ENCODE results near the gene MAN1C1.
A peak's percentile ranks its signal among the peaks of the same experiment; 100 is the strongest.
"Not testable (repeated sequence)": the region's sequence is repeated elsewhere in the genome, so short reads cannot be mapped to it uniquely, and the experiment has no call there.

Gene MAN1C1

GRCh38 chr1:25687221-25688017, 70.8 kb downstream of the MAN1C1 start:
- no peak overlapping the region for H3K4me3 ChIP-seq (ENCODE audit: low read length)
- no peak for DNase-seq (ENCODE audit: low read depth, low spot score)

- DNase-seq (ENCODE audit: low read depth, low spot score) = no peak
- H3K4me3 ChIP-seq (ENCODE audit: low read length) = no peak overlapping the region
Observed at GRCh38 chr1:25688390-25689119, 72.0 kb downstream of the MAN1C1 start.

GRCh38 chr1:25689686-25690381, 73.2 kb downstream of the MAN1C1 start:
- peak; percentile 60 for DNase-seq (ENCODE audit: low read depth, low spot score)
- H3K4me3 ChIP-seq (ENCODE audit: low read length) = no peak overlapping the region

- no peak overlapping the region for H3K4me3 ChIP-seq (ENCODE audit: low read length)
- DNase-seq (ENCODE audit: low read depth, low spot score) = no peak
Observed at GRCh38 chr1:25690396-25690956, 73.9 kb downstream of the MAN1C1 start.

GRCh38 chr1:25691211-25691610, 74.6 kb downstream of the MAN1C1 start:
- no peak for DNase-seq (ENCODE audit: low read depth, low spot score)
- H3K4me3 ChIP-seq (ENCODE audit: low read length) = no peak overlapping the region

- DNase-seq (ENCODE audit: low read depth, low spot score) = no peak
- no peak overlapping the region for H3K4me3 ChIP-seq (ENCODE audit: low read length)
Observed at GRCh38 chr1:25692560-25692959, 76.0 kb downstream of the MAN1C1 start.

- no peak for DNase-seq (ENCODE audit: low read depth, low spot score)
Observed at GRCh38 chr1:25694167-25695007, 77.8 kb downstream of the MAN1C1 start.

GRCh38 chr1:25695090-25695770, 78.6 kb downstream of the MAN1C1 start:
- H3K4me3 ChIP-seq (ENCODE audit: low read length) = no peak overlapping the region
- DNase-seq (ENCODE audit: low read depth, low spot score) = no peak

More at GRCh38 chr1:25694167-25695007, 77.8 kb downstream of the MAN1C1 start:
- no peak overlapping the region for H3K4me3 ChIP-seq (ENCODE audit: low read length)

- no peak for DNase-seq (ENCODE audit: low read depth, low spot score)
- H3K4me3 ChIP-seq (ENCODE audit: low read length) = no peak overlapping the region
Observed at GRCh38 chr1:25695771-25696311, 79.2 kb downstream of the MAN1C1 start.

- H3K4me3 ChIP-seq (ENCODE audit: low read length); DNase-seq (ENCODE audit: low read depth, low spot score): not testable (repeated sequence)
Observed at GRCh38 chr1:25696643-25697042, 80.1 kb downstream of the MAN1C1 start.

- H3K4me3 ChIP-seq (ENCODE audit: low read length) = no peak overlapping the region
- peak; percentile 19 for DNase-seq (ENCODE audit: low read depth, low spot score)
Observed at GRCh38 chr1:25697435-25698217, 81.0 kb downstream of the MAN1C1 start.

GRCh38 chr1:25698252-25698651, 81.7 kb downstream of the MAN1C1 start:
- H3K4me3 ChIP-seq (ENCODE audit: low read length) = no peak overlapping the region
- DNase-seq (ENCODE audit: low read depth, low spot score) = no peak

GRCh38 chr1:25699059-25699458, 82.5 kb downstream of the MAN1C1 start:
- DNase-seq (ENCODE audit: low read depth, low spot score); H3K4me3 ChIP-seq (ENCODE audit: low read length): not testable (repeated sequence)

- no peak for DNase-seq (ENCODE audit: low read depth, low spot score)
- no peak overlapping the region for H3K4me3 ChIP-seq (ENCODE audit: low read length)
Observed at GRCh38 chr1:25699500-25700143, 83.0 kb downstream of the MAN1C1 start.

GRCh38 chr1:25700144-25700523, 83.5 kb downstream of the MAN1C1 start:
- no peak for DNase-seq (ENCODE audit: low read depth, low spot score)
- H3K4me3 ChIP-seq (ENCODE audit: low read length) = no peak overlapping the region

- H3K4me3 ChIP-seq (ENCODE audit: low read length) = no peak overlapping the region
- DNase-seq (ENCODE audit: low read depth, low spot score) = no peak
Observed at GRCh38 chr1:25700626-25701025, 84.0 kb downstream of the MAN1C1 start.
